MM.1S (cell line): ENCODE data around the gene PALS2.

Experiments
- EZH2 ChIP-seq: fragments of 300-600 bp; sonication (generic); optimal IDR thresholded peaks from 2 replicates; pipeline ENCODE3; 2017; ENCODE audit warnings: low read depth, mild to moderate bottlenecking, antibody characterized with exemption, low read length, mixed read lengths
- TF ChIP-seq, protein P1 (sequence below): fragments of 300-600 bp; sonication (generic); IDR thresholded peaks from 2 replicates; pipeline ENCODE4 v1.5.1; 2016; ENCODE audit warnings: antibody characterized with exemption, low read length, mixed read lengths

DNA sequence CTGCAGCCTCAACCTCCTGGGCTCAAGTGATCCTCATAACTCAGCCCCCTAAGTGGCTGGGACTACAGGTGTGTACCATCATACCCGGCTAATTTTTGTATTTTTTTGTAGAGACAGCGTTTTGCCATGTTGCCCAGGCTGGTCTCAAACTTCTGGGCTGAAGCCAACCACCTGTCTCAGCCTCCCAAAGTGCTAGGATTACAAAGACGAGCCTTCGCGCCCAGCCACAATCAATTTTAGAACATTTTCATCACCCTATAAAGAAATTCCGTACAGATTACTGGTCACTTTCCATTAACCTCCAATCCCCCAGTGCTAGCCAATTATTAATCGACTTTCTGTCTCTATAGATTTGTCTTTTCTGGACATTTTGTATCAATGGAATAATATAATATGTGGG, 32.3 kb upstream of the PALS2 start:
- TF ChIP-seq EZH2: no peak
- TF ChIP-seq, protein P1, sequence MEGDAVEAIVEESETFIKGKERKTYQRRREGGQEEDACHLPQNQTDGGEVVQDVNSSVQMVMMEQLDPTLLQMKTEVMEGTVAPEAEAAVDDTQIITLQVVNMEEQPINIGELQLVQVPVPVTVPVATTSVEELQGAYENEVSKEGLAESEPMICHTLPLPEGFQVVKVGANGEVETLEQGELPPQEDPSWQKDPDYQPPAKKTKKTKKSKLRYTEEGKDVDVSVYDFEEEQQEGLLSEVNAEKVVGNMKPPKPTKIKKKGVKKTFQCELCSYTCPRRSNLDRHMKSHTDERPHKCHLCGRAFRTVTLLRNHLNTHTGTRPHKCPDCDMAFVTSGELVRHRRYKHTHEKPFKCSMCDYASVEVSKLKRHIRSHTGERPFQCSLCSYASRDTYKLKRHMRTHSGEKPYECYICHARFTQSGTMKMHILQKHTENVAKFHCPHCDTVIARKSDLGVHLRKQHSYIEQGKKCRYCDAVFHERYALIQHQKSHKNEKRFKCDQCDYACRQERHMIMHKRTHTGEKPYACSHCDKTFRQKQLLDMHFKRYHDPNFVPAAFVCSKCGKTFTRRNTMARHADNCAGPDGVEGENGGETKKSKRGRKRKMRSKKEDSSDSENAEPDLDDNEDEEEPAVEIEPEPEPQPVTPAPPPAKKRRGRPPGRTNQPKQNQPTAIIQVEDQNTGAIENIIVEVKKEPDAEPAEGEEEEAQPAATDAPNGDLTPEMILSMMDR: no peak
